Neural crest cell (in vitro differentiated cells): ENCODE results near the gene IDH3B. TPM values are rescaled to one million over a fixed set of nuclear protein-coding genes. Genes with fewer than 3 reads are reported as not detected.

Experiments
- DNase-seq: peaks from one replicate; pipeline ENCODE4 v3.0.0; 2021; ENCODE audit warnings: low read depth, mixed read lengths, low spot score
- H3K27ac Mint-ChIP-seq: one replicate; pipeline ENCODE4 v1.8.0; 2021; ENCODE audit warnings: mild to moderate bottlenecking, mixed read lengths; ENCODE audit not compliant: unreplicated experiment
- H3K27me3 Mint-ChIP-seq: 2 replicates; pipeline ENCODE4 v1.8.0; 2021; ENCODE audit warnings: low read depth, mild to moderate bottlenecking, mixed read lengths
- H3K36me3 Mint-ChIP-seq: 2 replicates; pipeline ENCODE4 v1.8.0; 2021; ENCODE audit warnings: low read depth, mild to moderate bottlenecking, mixed read lengths
- H3K4me1 Mint-ChIP-seq: 2 replicates; pipeline ENCODE4 v1.8.0; 2021; ENCODE audit warnings: mixed read lengths
- H3K4me3 Mint-ChIP-seq: one replicate; pipeline ENCODE4 v1.8.0; 2021; ENCODE audit warnings: mild to moderate bottlenecking, mixed read lengths
- H3K9me3 Mint-ChIP-seq: 2 replicates; pipeline ENCODE4 v1.8.0; 2021; ENCODE audit warnings: mixed read lengths
- CTCF ChIP-seq: fragments of 200-600 bp; sonication (generic); conservative IDR thresholded peaks from 2 replicates; pipeline ENCODE4 v1.5.0; 2021; ENCODE audit warnings: antibody characterized with exemption, mild to moderate bottlenecking
- total RNA-seq: library from RNA; stranded (reverse); gene quantifications from 2 replicates; pipeline ENCODE4 v1.2.1, GENCODE V29; 2021

IDH3B gene
- total RNA-seq, 1 donor from 2014 or later, result 100 TPM

GRCh38 chr20:2658414-2659354 is 5.3 kb downstream of the IDH3B start:
- Mint-ChIP-seq H3K4me1 (peaks cover 28% of the 10 kb centered on the region), H3K4me3 (peak overlapping the region; percentile 77), H3K9me3 (no peaks in the 10 kb centered on the region), H3K27ac (no peak overlapping the region), H3K36me3 (peaks cover 64% of the 10 kb centered on the region), H3K27me3 (peaks cover 5% of the 10 kb centered on the region)
- TF ChIP-seq CTCF, result no peak
- no peak for DNase-seq

DNA sequence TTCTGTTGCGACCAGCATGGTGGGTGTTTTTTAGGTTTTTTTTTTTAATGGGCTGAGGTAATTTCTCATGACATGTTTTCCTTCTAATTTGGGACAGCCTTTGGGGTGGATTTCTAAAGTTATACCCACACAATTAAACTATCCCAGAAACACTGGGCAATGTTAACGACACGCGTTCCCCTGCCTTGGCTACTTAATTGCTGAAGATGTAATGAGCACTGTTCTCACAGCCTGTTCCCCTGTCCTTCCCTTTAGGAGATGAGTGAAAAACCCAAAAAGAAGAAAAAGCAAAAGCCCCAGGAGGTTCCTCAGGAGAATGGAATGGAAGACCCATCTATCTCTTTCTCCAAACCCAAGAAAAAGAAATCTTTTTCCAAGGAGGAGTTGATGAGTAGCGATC is 6.3 kb downstream of the IDH3B start:
- DNase-seq, result no peak
- peak overlapping the region; percentile 77 for H3K4me3 Mint-ChIP-seq
- TF ChIP-seq CTCF, result no peak
- H3K4me1 Mint-ChIP-seq, result peaks cover 32% of the 10 kb centered on the region
- H3K9me3 Mint-ChIP-seq, result no peaks in the 10 kb centered on the region
- peaks cover 64% of the 10 kb centered on the region for H3K36me3 Mint-ChIP-seq
- peaks cover 5% of the 10 kb centered on the region for H3K27me3 Mint-ChIP-seq
- H3K27ac Mint-ChIP-seq, result no peak overlapping the region

DNA sequence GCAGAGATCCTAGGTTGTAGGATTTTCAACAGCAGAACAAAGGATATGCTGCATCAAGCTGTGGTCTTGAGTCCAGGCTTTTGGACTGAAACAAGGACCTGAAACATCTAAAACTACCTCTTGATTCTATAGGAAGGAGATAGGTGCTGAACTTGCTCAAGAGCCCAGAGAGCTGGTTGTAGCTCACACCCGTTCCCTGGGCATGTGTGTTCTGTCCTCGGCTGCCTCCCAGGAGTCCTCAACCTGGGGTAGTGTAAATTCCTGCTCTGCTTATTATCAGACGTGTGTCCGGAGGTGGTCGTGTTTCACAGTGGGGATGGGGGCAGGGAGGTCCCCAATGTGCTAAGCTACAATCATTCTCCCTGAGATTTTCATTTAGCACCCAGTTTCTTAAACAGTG is 6.8 kb downstream of the IDH3B start:
- Mint-ChIP-seq H3K27ac (no peak overlapping the region), H3K36me3 (peaks cover 63% of the 10 kb centered on the region), H3K27me3 (peaks cover 5% of the 10 kb centered on the region), H3K9me3 (no peaks in the 10 kb centered on the region), H3K4me3 (peak overlapping the region; percentile 77), H3K4me1 (peaks cover 30% of the 10 kb centered on the region)
- DNase-seq, result no peak
- no peak for TF ChIP-seq CTCF

DNA sequence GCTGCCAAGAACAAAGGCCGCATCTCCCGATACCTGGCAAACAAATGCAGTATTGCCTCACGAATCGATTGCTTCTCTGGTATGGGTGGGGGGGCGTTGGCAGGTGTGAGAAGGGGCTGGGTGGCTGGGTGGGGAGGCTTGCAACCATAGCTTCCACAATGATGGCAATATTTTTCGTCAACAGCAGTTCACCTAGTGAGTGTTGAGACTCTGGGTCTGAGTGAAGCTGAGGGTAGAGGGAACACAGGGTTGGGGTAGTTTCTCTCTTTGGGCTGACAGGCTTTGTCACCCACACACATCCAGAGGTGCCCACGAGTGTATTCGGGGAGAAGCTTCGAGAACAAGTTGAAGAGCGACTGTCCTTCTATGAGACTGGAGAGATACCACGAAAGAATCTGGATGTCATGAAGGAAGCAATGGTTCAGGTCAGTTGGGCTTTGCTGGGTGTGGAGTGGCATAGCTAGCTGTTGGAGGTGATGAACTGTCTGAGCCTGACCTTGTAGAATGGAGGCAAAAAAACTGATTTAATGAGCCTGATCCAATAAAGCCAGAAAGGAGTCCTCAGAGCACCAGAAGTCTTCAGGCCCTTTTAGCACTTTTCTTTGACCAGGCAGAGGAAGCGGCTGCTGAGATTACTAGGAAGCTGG is 7.4 kb downstream of the IDH3B start:
- Mint-ChIP-seq H3K27ac (no peak overlapping the region), H3K4me1 (peaks cover 27% of the 10 kb centered on the region), H3K9me3 (no peaks in the 10 kb centered on the region), H3K4me3 (peak overlapping the region; percentile 77), H3K36me3 (peaks cover 59% of the 10 kb centered on the region), H3K27me3 (peaks cover 5% of the 10 kb centered on the region)
- no peak for TF ChIP-seq CTCF
- DNase-seq, result no peak

- H3K4me3 Mint-ChIP-seq, result peak overlapping the region; percentile 89
- no peak for TF ChIP-seq CTCF
- peaks cover 56% of the 10 kb centered on the region for H3K36me3 Mint-ChIP-seq
- H3K4me1 Mint-ChIP-seq, result peaks cover 27% of the 10 kb centered on the region
- H3K9me3 Mint-ChIP-seq, result no peaks in the 10 kb centered on the region
- H3K27me3 Mint-ChIP-seq, result peaks cover 4% of the 10 kb centered on the region
- H3K27ac Mint-ChIP-seq, result no peak overlapping the region
- no peak for DNase-seq
Measured at GRCh38 chr20:2655331-2656116, 8.5 kb downstream of the IDH3B start.
